Measurements from ENCODE around the gene FUT1. TPM values are rescaled to one million over a fixed set of nuclear protein-coding genes. Genes with fewer than 3 reads are reported as not detected.

The FUT1 gene
- total RNA-seq, 1 experiment from 2014 or later = 2.9 TPM

GRCh38 chr19:48705431-48705830 is 47.0 kb downstream of the FUT1 start:
- in situ Hi-C loops (cut with HindIII; ENCODE audit: low pct_unique_long_range_greater_than_20kb, low sequenced_read_pairs) = no loop called here

GRCh38 chr19:48703316-48703715 is 49.1 kb downstream of the FUT1 start:
- in situ Hi-C loops (cut with HindIII; ENCODE audit: low pct_unique_long_range_greater_than_20kb, low sequenced_read_pairs) = no loop called here

More at GRCh38 chr19:48705431-48705830, 47.0 kb downstream of the FUT1 start:
- no peak for DNase-seq (ENCODE audit: low read depth)

GRCh38 chr19:48702701-48703100 is 49.7 kb downstream of the FUT1 start:
- in situ Hi-C loops (cut with HindIII; ENCODE audit: low pct_unique_long_range_greater_than_20kb, low sequenced_read_pairs) = no loop called here

More at GRCh38 chr19:48703316-48703715, 49.1 kb downstream of the FUT1 start:
- no peak for DNase-seq (ENCODE audit: low read depth)

GRCh38 chr19:48698046-48698445 is 54.4 kb downstream of the FUT1 start:
- in situ Hi-C loops (cut with HindIII; ENCODE audit: low pct_unique_long_range_greater_than_20kb, low sequenced_read_pairs) = no loop called here
- no peak for DNase-seq (ENCODE audit: low read depth)

More at GRCh38 chr19:48702701-48703100, 49.7 kb downstream of the FUT1 start:
- DNase-seq (ENCODE audit: low read depth) = no peak

Other genes with a start within 250 kb of the FUT1 start
- gene LMTK3, start 240.8 kb downstream of the FUT1 start, total RNA-seq (2014; rRNA removed; shearing (Covaris generic); ENCODE audit: low replicate concordance) = 4.2 and 10.5 TPM in 2 replicates
- 0.20 TPM in 1 of 2 replicates, not detected in the other for gene SULT2B1, start 200.5 kb downstream of the FUT1 start, total RNA-seq (2014; rRNA removed; shearing (Covaris generic); ENCODE audit: low replicate concordance)
- not detected in 2 replicates for gene SPACA4, start 145.9 kb downstream of the FUT1 start, total RNA-seq (2014; rRNA removed; shearing (Covaris generic); ENCODE audit: low replicate concordance)
- not detected in 2 replicates for gene FAM83E, start 137.6 kb downstream of the FUT1 start, total RNA-seq (2014; rRNA removed; shearing (Covaris generic); ENCODE audit: low replicate concordance)
- 2,144 and 2,176 TPM in 2 replicates for gene RPL18, start 133.5 kb downstream of the FUT1 start, total RNA-seq (2014; rRNA removed; shearing (Covaris generic); ENCODE audit: low replicate concordance)
- 3.6 and 4.8 TPM in 2 replicates for gene SPHK2, start 133.1 kb downstream of the FUT1 start, total RNA-seq (2014; rRNA removed; shearing (Covaris generic); ENCODE audit: low replicate concordance)
- 6.2 and 15.1 TPM in 2 replicates for gene DBP, start 115.3 kb downstream of the FUT1 start, total RNA-seq (2014; rRNA removed; shearing (Covaris generic); ENCODE audit: low replicate concordance)
- gene CA11, start 106.5 kb downstream of the FUT1 start, total RNA-seq (2014; rRNA removed; shearing (Covaris generic); ENCODE audit: low replicate concordance) = 0.46 and 2.2 TPM in 2 replicates
- 1.5 TPM in 1 of 2 replicates, not detected in the other for gene NTN5, start 79.6 kb downstream of the FUT1 start, total RNA-seq (2014; rRNA removed; shearing (Covaris generic); ENCODE audit: low replicate concordance)
- gene FUT2, start 56.7 kb downstream of the FUT1 start, total RNA-seq (2014; rRNA removed; shearing (Covaris generic); ENCODE audit: low replicate concordance) = not detected in 2 replicates
- 0.34 TPM in 1 of 2 replicates, not detected in the other for gene MAMSTR, start 32.9 kb downstream of the FUT1 start, total RNA-seq (2014; rRNA removed; shearing (Covaris generic); ENCODE audit: low replicate concordance)
- not detected in 2 replicates for gene RASIP1, start 12.0 kb downstream of the FUT1 start, total RNA-seq (2014; rRNA removed; shearing (Covaris generic); ENCODE audit: low replicate concordance)
- gene IZUMO1, start 5.7 kb downstream of the FUT1 start, total RNA-seq (2014; rRNA removed; shearing (Covaris generic); ENCODE audit: low replicate concordance) = 2.4 TPM in 1 of 2 replicates, not detected in the other
- not detected in 2 replicates for gene FGF21, start 2.9 kb upstream of the FUT1 start, total RNA-seq (2014; rRNA removed; shearing (Covaris generic); ENCODE audit: low replicate concordance)
- gene BCAT2, start 58.4 kb upstream of the FUT1 start, total RNA-seq (2014; rRNA removed; shearing (Covaris generic); ENCODE audit: low replicate concordance) = 73.5 and 83.0 TPM in 2 replicates
- gene HSD17B14, start 83.8 kb upstream of the FUT1 start, total RNA-seq (2014; rRNA removed; shearing (Covaris generic); ENCODE audit: low replicate concordance) = 33.6 and 56.7 TPM in 2 replicates
- gene PLEKHA4, start 116.0 kb upstream of the FUT1 start, total RNA-seq (2014; rRNA removed; shearing (Covaris generic); ENCODE audit: low replicate concordance) = 0.70 and 11.5 TPM in 2 replicates
- 51.0 and 52.5 TPM in 2 replicates for gene PPP1R15A, start 119.8 kb upstream of the FUT1 start, total RNA-seq (2014; rRNA removed; shearing (Covaris generic); ENCODE audit: low replicate concordance)
- not detected in 2 replicates for gene TULP2, start 146.1 kb upstream of the FUT1 start, total RNA-seq (2014; rRNA removed; shearing (Covaris generic); ENCODE audit: low replicate concordance)
- 338 and 348 TPM in 2 replicates for gene NUCB1, start 147.7 kb upstream of the FUT1 start, total RNA-seq (2014; rRNA removed; shearing (Covaris generic); ENCODE audit: low replicate concordance)
- 1.6 and 4.4 TPM in 2 replicates for gene DHDH, start 181.1 kb upstream of the FUT1 start, total RNA-seq (2014; rRNA removed; shearing (Covaris generic); ENCODE audit: low replicate concordance)
- gene BAX, start 202.2 kb upstream of the FUT1 start, total RNA-seq (2014; rRNA removed; shearing (Covaris generic); ENCODE audit: low replicate concordance) = 188 and 220 TPM in 2 replicates
- 13,494 and 14,762 TPM in 2 replicates for gene FTL, start 212.7 kb upstream of the FUT1 start, total RNA-seq (2014; rRNA removed; shearing (Covaris generic); ENCODE audit: low replicate concordance)
- gene GYS1, start 240.7 kb upstream of the FUT1 start, total RNA-seq (2014; rRNA removed; shearing (Covaris generic); ENCODE audit: low replicate concordance) = 31.3 and 32.3 TPM in 2 replicates
- 493 and 608 TPM in 2 replicates for gene RUVBL2, start 241.2 kb upstream of the FUT1 start, total RNA-seq (2014; rRNA removed; shearing (Covaris generic); ENCODE audit: low replicate concordance)